Body of pancreas (tissue), 4 donors: ENCODE results near the gene BCL2L2. TPM values are rescaled to one million over a fixed set of nuclear protein-coding genes. Genes with fewer than 3 reads are reported as not detected.

ENCODE experiments used
- ATAC-seq: fragments of 150-250 bp; one replicate; pipeline ENCODE4 v1.9.1; 2016
- DNase-seq, 4 donors: peaks; one replicate each; pipeline ENCODE4 v3.0.0-alpha.2; 2019
- H3K27ac ChIP-seq, 4 donors: fragments of 200-600 bp; sonication (generic); 1 replicate in 3 of 4; 2 replicates in 1 of 4; pipeline versions ENCODE4 v1.5.1 to v1.6.1; 2016 to 2019; ENCODE audit warnings: mild to moderate bottlenecking in 1 of 4, mixed read lengths in 1 of 4, moderate library complexity in 1 of 4
- H3K27me3 ChIP-seq, 2 donors: fragments of 200-600 bp; sonication (generic); one replicate each; pipeline ENCODE4 v1.6.0; 2016; ENCODE audit warnings: mild to moderate bottlenecking in 1 of 2
- H3K36me3 ChIP-seq, 2 donors: fragments of 200-600 bp; sonication (generic); replicated peaks in 1 of 2; 2 replicates each; pipeline ENCODE4 v1.5.1; 2016; ENCODE audit warnings: low read depth in 2 of 2; ENCODE audit not compliant: insufficient read depth in 1 of 2
- H3K4me1 ChIP-seq: fragments of 200-600 bp; sonication (generic); one replicate; pipeline ENCODE4 v1.6.0; 2016
- H3K4me3 ChIP-seq, 2 donors: fragments of 200-600 bp; sonication (generic); 1 replicate in 1 of 2; 2 replicates in 1 of 2; pipeline ENCODE4 v1.5.1; 2016 to 2019
- H3K9me3 ChIP-seq, 3 donors: fragments of 200-600 bp; sonication (generic); 1 replicate in 2 of 3; 2 replicates in 1 of 3; pipeline ENCODE4 v1.5.1; 2016
- CTCF ChIP-seq, 7 experiments: fragments of 450-650 bp in 4 of 7; fragments of 200-600 bp in 3 of 7; sonication (generic) in 3 of 7; IDR thresholded peaks; one replicate each; pipeline ENCODE4 v1.5.1; 2016 to 2019; ENCODE audit warnings: antibody characterized with exemption in 7 of 7
- POLR2A ChIP-seq, 3 donors: fragments of 450-650 bp; IDR thresholded peaks; one replicate each; pipeline ENCODE4 v1.6.1; 2016; ENCODE audit warnings: antibody characterized with exemption in 3 of 3, mild to moderate bottlenecking in 2 of 3
- WGBS, 2 donors: methylation state at CpG; one replicate each; pipeline ENCODE4 v1.1.5; 2017; 5-methylcytosine and 5-hydroxymethylcytosine counted together
- intact Hi-C: fragments of 100-400 bp; cut with DNase I; formaldehyde crosslinking; loops from one replicate; pipeline ENCODE4 v1.15.1; 2023
- small RNA-seq: library from RNA; depleted of rRNA; stranded (forward); fragments of <200 nt; gene quantifications from one replicate; pipeline ENCODE3, GENCODE V24; 2016
- total RNA-seq, 2 donors: library from RNA; depleted of rRNA; stranded (reverse); fragments of >200 nt; gene quantifications; one replicate each; pipeline ENCODE4 v1.1.0, GENCODE V29; 2016

The BCL2L2 gene
- total RNA-seq, 2 donors from 2014 or later = 25.4 to 73.2 TPM

GRCh38 chr14:23359167-23359626, 52.6 kb downstream of the BCL2L2 start:
- WGBS, 2 donors = 75 to 83% methylated on average over 5 to 11 of the region's 11 CpGs
- Histone ChIP-seq H3K36me3 (no peaks in the 10 kb centered on the region), H3K27me3 (peaks cover 0 to 3% of the 10 kb centered on the region in 2 donors), H3K4me3 (no peak overlapping the region), H3K27ac (no peak overlapping the region), H3K9me3 (no peaks in the 10 kb centered on the region), H3K4me1 (no peaks in the 10 kb centered on the region)
- DNase-seq = no peak
- ATAC-seq = no peak
- TF ChIP-seq POLR2A (IDR thresholded peaks at IDR 0.05) (no peak), CTCF (IDR thresholded peaks at IDR 0.05) (no peak)
- intact Hi-C loops = no loop called here

DNA sequence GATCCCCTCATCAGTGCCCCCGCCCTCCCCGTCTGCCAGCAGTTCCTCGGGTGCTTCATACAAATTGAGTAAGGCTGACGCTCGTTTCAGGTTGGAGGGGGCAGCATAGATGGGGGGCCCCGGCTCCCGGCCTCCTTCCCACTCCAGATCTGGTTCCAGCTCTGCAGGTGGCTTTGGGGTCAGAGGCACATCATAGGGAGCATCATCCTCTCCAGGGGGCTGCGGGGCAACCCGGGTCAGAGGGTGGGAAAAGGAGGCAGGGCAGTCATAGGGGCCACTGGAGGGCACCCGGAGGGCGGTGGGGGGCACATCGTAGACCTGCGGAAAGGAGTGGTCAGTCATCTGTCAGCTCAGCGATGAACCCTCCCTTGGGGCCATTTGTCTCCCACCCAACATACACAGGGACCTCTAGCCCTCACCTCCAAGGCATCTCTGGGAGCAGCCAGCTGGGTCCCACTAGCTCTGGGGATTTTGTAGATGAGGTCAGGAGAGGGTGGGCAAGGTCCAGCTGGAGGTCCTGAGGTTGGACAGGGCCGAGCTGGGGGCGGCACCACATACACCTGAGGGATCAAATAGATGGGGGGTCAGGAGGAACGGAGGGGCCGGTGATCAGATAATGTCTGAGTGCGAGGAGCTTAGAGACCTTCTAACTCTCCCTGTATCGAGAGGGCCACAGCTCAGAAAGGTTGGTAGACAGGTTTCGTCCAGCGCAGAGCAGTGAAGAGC, 53.3 kb downstream of the BCL2L2 start:
- H3K9me3 ChIP-seq = no peaks in the 10 kb centered on the region
- TF ChIP-seq POLR2A (IDR thresholded peaks at IDR 0.05) (no peak), CTCF (IDR thresholded peaks at IDR 0.05) (no peak)
- 77 to 80% methylated on average over 19 to 22 of the region's 22 CpGs for WGBS, 2 donors
- intact Hi-C loops = no loop called here
- H3K4me1 ChIP-seq = peaks cover 1% of the 10 kb centered on the region
- no peaks in the 10 kb centered on the region for H3K36me3 ChIP-seq
- no peak for DNase-seq
- H3K27ac ChIP-seq = no peak overlapping the region
- peaks cover 0 to 8% of the 10 kb centered on the region in 2 donors for H3K27me3 ChIP-seq
- no peak overlapping the region for H3K4me3 ChIP-seq
- no peak for ATAC-seq

GRCh38 chr14:23360496-23360895, 53.9 kb downstream of the BCL2L2 start:
- Histone ChIP-seq H3K9me3 (no peaks in the 10 kb centered on the region), H3K4me1 (peaks cover 8% of the 10 kb centered on the region), H3K27me3 (peaks cover 0 to 14% of the 10 kb centered on the region in 2 donors), H3K27ac (no peak overlapping the region), H3K36me3 (no peaks in the 10 kb centered on the region), H3K4me3 (no peak overlapping the region)
- intact Hi-C loops = no loop called here
- TF ChIP-seq CTCF (IDR thresholded peaks at IDR 0.05) (peak in 1 of 7 experiments; percentile 35), POLR2A (IDR thresholded peaks at IDR 0.05) (no peak)
- 75 to 80% methylated on average over 2 to 9 of the region's 11 CpGs for WGBS, 2 donors
- ATAC-seq (no peak), DNase-seq (peak in 1 of 4 donors; percentile 21)

DNA sequence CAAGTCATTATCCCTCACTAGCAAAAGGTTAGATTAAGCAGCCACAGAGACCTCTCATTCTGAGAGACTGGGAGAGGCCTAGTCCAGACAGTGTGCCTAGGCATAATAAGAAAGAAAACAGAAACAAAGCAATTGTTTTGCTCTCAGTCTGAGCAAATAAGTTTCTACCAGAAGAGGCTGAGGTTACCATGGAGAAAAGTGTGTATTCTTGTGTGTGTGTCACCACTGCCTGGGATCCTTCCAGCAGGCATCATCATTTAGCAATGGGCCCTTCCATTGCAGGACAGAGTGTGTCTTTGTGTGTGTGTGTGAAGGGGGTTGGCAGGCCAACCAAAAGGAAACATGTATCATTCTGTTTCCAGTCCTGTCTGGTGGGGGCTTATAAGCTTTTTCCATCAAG, 54.7 kb downstream of the BCL2L2 start:
- H3K36me3 ChIP-seq = no peaks in the 10 kb centered on the region
- H3K27ac ChIP-seq = no peak overlapping the region
- DNase-seq = no peak
- peaks cover 11% of the 10 kb centered on the region for H3K4me1 ChIP-seq
- peaks cover 0 to 20% of the 10 kb centered on the region in 2 donors for H3K27me3 ChIP-seq
- no peak overlapping the region for H3K4me3 ChIP-seq
- intact Hi-C loops = no loop called here
- H3K9me3 ChIP-seq = no peaks in the 10 kb centered on the region
- ATAC-seq = no peak
- no peak for TF ChIP-seq POLR2A (IDR thresholded peaks at IDR 0.05)
- no peak for TF ChIP-seq CTCF (IDR thresholded peaks at IDR 0.05)

Small RNA genes lying within 50 kb of the gene (small RNA-seq; reads per million reads assigned to genes)
- gene RNU6-1046P = not detected

Other genes starting within 250 kb of the BCL2L2 start
- 1 to 10 TPM; 4.9 to 9.9 TPM for gene CDH24, start 249.3 kb upstream of the BCL2L2 start, total RNA-seq
- gene ACIN1, start 211.7 kb upstream of the BCL2L2 start, total RNA-seq = 100 to 1,000 TPM in 1 of 2 donors, 10 to 100 TPM in 1; 91.6 to 110 TPM
- 1 to 10 TPM; 3.6 to 7.0 TPM for gene C14orf119, start 211.3 kb upstream of the BCL2L2 start, total RNA-seq
- gene CIROP, start 201.8 kb upstream of the BCL2L2 start, total RNA-seq = not detected
- not detected for gene CEBPE, start 187.6 kb upstream of the BCL2L2 start, total RNA-seq
- gene SLC7A8, start 123.2 kb upstream of the BCL2L2 start, total RNA-seq = 10 to 100 TPM; 17.8 to 18.2 TPM
- gene RNF212B, start 68.9 kb upstream of the BCL2L2 start, total RNA-seq = not detected
- gene HOMEZ, start 20.7 kb upstream of the BCL2L2 start, total RNA-seq = 1 to 10 TPM; 4.9 to 8.6 TPM
- 1 to 10 TPM; 5.4 to 9.6 TPM for gene PPP1R3E, start 4.0 kb upstream of the BCL2L2 start, total RNA-seq
- gene PABPN1, start 14.6 kb downstream of the BCL2L2 start, total RNA-seq = 10 to 100 TPM; 28.8 to 46.8 TPM
- 10 to 100 TPM; 20.8 to 36.6 TPM for gene SLC22A17, start 46.1 kb downstream of the BCL2L2 start, total RNA-seq
- gene EFS, start 58.3 kb downstream of the BCL2L2 start, total RNA-seq = 1 to 10 TPM in 1 of 2 donors, under 1 TPM in 1; 0.99 to 1.3 TPM
- gene IL25, start 66.0 kb downstream of the BCL2L2 start, total RNA-seq = not detected
- gene CMTM5, start 70.2 kb downstream of the BCL2L2 start, total RNA-seq = not detected
- 1 to 10 TPM in 1 of 2 donors, under 1 TPM in 1; 0.26 to 1.6 TPM for gene MYH6, start 101.4 kb downstream of the BCL2L2 start, total RNA-seq
- gene MYH7, start 128.8 kb downstream of the BCL2L2 start, total RNA-seq = 1 to 10 TPM in 1 of 2 donors, under 1 TPM in 1; 0.52 to 2.0 TPM
- gene NGDN, start 162.9 kb downstream of the BCL2L2 start, total RNA-seq = 10 to 100 TPM; 29.0 to 31.6 TPM
- gene ZFHX2, start 244.9 kb downstream of the BCL2L2 start, total RNA-seq = 1 to 10 TPM in 1 of 2 donors, under 1 TPM in 1; 0.33 to 1.6 TPM
- 10 to 100 TPM; 11.7 to 43.2 TPM for gene THTPA, start 249.4 kb downstream of the BCL2L2 start, total RNA-seq